ENCODE data around the gene CCNB2.

The CCNB2 gene

GRCh38 chr15:59104912-59105732, at the start of gene CCNB2:
CCNB2 (plus strand) TSS chr15:59105146; CDS start chr15:59105269, 123 bp downstream.
- no peak for TF ChIP-seq CTCF (IDR thresholded peaks at IDR 0.05; ENCODE audit: unreplicated experiment in 3 of 3)
- H3K27ac Mint-ChIP-seq = peak within 1 kb of the TSS; percentile 97 to 99 (median 98)
- H3K27me3 Mint-ChIP-seq (ENCODE audit: low read depth) = no peaks in the 10 kb centered on the region
- H3K4me3 Mint-ChIP-seq = peak within 1 kb of the TSS; percentile 90 to 94 (median 92)
- peaks cover 26% of the 10 kb centered on the region for H3K36me3 Mint-ChIP-seq (ENCODE audit: low read depth)
- H3K4me1 Mint-ChIP-seq = peaks cover 13% of the 10 kb centered on the region
- H3K9me3 Mint-ChIP-seq = no peaks in the 10 kb centered on the region

- no peak overlapping the region for H3K27ac Mint-ChIP-seq
- no peak for TF ChIP-seq CTCF (IDR thresholded peaks at IDR 0.05; ENCODE audit: unreplicated experiment in 3 of 3)
- no peaks in the 10 kb centered on the region for H3K4me1 Mint-ChIP-seq
- no peak overlapping the region for H3K4me3 Mint-ChIP-seq
- H3K27me3 Mint-ChIP-seq (ENCODE audit: low read depth) = no peaks in the 10 kb centered on the region
- peaks cover 54% of the 10 kb centered on the region for H3K36me3 Mint-ChIP-seq (ENCODE audit: low read depth)
- no peaks in the 10 kb centered on the region for H3K9me3 Mint-ChIP-seq
Measured at GRCh38 chr15:59059076-59059597, 45.8 kb upstream of the CCNB2 start.

GRCh38 chr15:59060348-59060747, 44.6 kb upstream of the CCNB2 start:
- TF ChIP-seq CTCF (IDR thresholded peaks at IDR 0.05; ENCODE audit: unreplicated experiment in 3 of 3) = no peak
- H3K9me3 Mint-ChIP-seq = no peaks in the 10 kb centered on the region
- H3K27me3 Mint-ChIP-seq (ENCODE audit: low read depth) = no peaks in the 10 kb centered on the region
- no peaks in the 10 kb centered on the region for H3K4me1 Mint-ChIP-seq
- H3K36me3 Mint-ChIP-seq (ENCODE audit: low read depth) = peaks cover 62% of the 10 kb centered on the region
- H3K27ac Mint-ChIP-seq = no peak overlapping the region
- no peak overlapping the region for H3K4me3 Mint-ChIP-seq

- no peak for TF ChIP-seq CTCF (IDR thresholded peaks at IDR 0.05; ENCODE audit: unreplicated experiment in 3 of 3)
Measured at GRCh38 chr15:59063042-59063441, 41.9 kb upstream of the CCNB2 start.

GRCh38 chr15:59069430-59069829, 35.5 kb upstream of the CCNB2 start:
- Mint-ChIP-seq H3K27me3 (ENCODE audit: low read depth) (no peaks in the 10 kb centered on the region), H3K4me1 (no peaks in the 10 kb centered on the region), H3K27ac (no peak overlapping the region), H3K9me3 (peaks cover 12% of the 10 kb centered on the region), H3K4me3 (no peak overlapping the region), H3K36me3 (ENCODE audit: low read depth) (peaks cover 94% of the 10 kb centered on the region)
- TF ChIP-seq CTCF (IDR thresholded peaks at IDR 0.05; ENCODE audit: unreplicated experiment in 3 of 3) = no peak

More at GRCh38 chr15:59063042-59063441, 41.9 kb upstream of the CCNB2 start:
- Mint-ChIP-seq H3K4me1 (no peaks in the 10 kb centered on the region), H3K27me3 (ENCODE audit: low read depth) (no peaks in the 10 kb centered on the region), H3K36me3 (ENCODE audit: low read depth) (peaks cover 76% of the 10 kb centered on the region), H3K27ac (no peak overlapping the region), H3K9me3 (no peaks in the 10 kb centered on the region), H3K4me3 (no peak overlapping the region)

Measured in nephron (organoid).